GM13977 (cell line): ENCODE data around the gene PLPPR5.

Experiments used
- DNase-seq: peaks from one replicate; pipeline ENCODE4 v3.0.0; 2012; ENCODE audit warnings: low spot score
- CTCF ChIP-seq: IDR thresholded peaks from 2 replicates; pipeline ENCODE4 v1.5.1; 2012; ENCODE audit warnings: mild to moderate bottlenecking, control low read depth; ENCODE audit not compliant: insufficient read depth; ENCODE audit errors: extremely low read depth, missing control alignments
- in situ Hi-C: fragments of 300-500 bp; cut with MboI; formaldehyde crosslinking; loops from one replicate; pipeline ENCODE4 v1.12.0; 2022; ENCODE audit warnings: low sequenced_read_pairs, low pct_unique_long_range_greater_than_20kb, mixed read lengths, inconsistent platforms; ENCODE audit not compliant: unreplicated experiment

The PLPPR5 gene

GRCh38 chr1:98898940-98899339 lies 105.7 kb downstream of the PLPPR5 start:
- TF ChIP-seq CTCF: no peak
- DNase-seq: no peak
- in situ Hi-C loops: no loop called here

GRCh38 chr1:98897479-98897878 lies 107.2 kb downstream of the PLPPR5 start:
- no peak for DNase-seq
- TF ChIP-seq CTCF: no peak
- in situ Hi-C loops: no loop called here

GRCh38 chr1:98896711-98897445 lies 107.8 kb downstream of the PLPPR5 start:
- in situ Hi-C loops: no loop called here
- no peak for DNase-seq
- no peak for TF ChIP-seq CTCF

GRCh38 chr1:98893371-98893770 lies 111.3 kb downstream of the PLPPR5 start:
- no peak for TF ChIP-seq CTCF
- in situ Hi-C loops: no loop called here
- no peak for DNase-seq

GRCh38 chr1:98888869-98889268 lies 115.8 kb downstream of the PLPPR5 start:
- in situ Hi-C loops: no loop called here
- no peak for DNase-seq
- no peak for TF ChIP-seq CTCF

- no peak for DNase-seq
- no peak for TF ChIP-seq CTCF
- in situ Hi-C loops: no loop called here
These were observed 117.2 kb downstream of the PLPPR5 start for GRCh38 chr1:98887507-98887906.
